Uterus (tissue), 4 donors: ENCODE measurements around the gene UGGT2. TPM values are rescaled to one million over a fixed set of nuclear protein-coding genes. Genes with fewer than 3 reads are reported as not detected.

Source experiments
- DNase-seq, 2 donors: peaks; one replicate each; pipeline ENCODE4 v3.0.0-alpha.2; 2019 to 2020
- H3K27ac ChIP-seq, 2 donors: fragments of 200-600 bp; sonication (generic); 1 replicate in 1 of 2; 2 replicates in 1 of 2; pipeline ENCODE4 v1.5.1; 2016 to 2018
- H3K27me3 ChIP-seq, 2 donors: fragments of 200-600 bp; sonication (generic); one replicate each; pipeline ENCODE4 v1.5.1; 2018 to 2019; ENCODE audit warnings: control low read depth in 1 of 2
- H3K36me3 ChIP-seq, 2 donors: fragments of 200-600 bp; sonication (generic); one replicate each; pipeline ENCODE4 v1.5.1; 2019; ENCODE audit warnings: control low read depth in 1 of 2
- H3K4me1 ChIP-seq, 2 donors: fragments of 200-600 bp; sonication (generic); one replicate each; pipeline ENCODE4 v1.5.1; 2018 to 2019; ENCODE audit warnings: control low read depth in 1 of 2
- H3K4me3 ChIP-seq, 2 donors: fragments of 200-600 bp; sonication (generic); 1 replicate in 1 of 2; 2 replicates in 1 of 2; pipeline ENCODE4 v1.5.1; 2018 to 2019; ENCODE audit warnings: mild to moderate bottlenecking in 1 of 2
- H3K9me3 ChIP-seq, 2 donors: fragments of 200-600 bp; sonication (generic); one replicate each; pipeline ENCODE4 v1.5.1; 2019; ENCODE audit warnings: control low read depth in 1 of 2
- CTCF ChIP-seq, 4 experiments: fragments of 200-600 bp in 2 of 4; fragments of 450-650 bp in 2 of 4; sonication (generic) in 2 of 4; IDR thresholded peaks; one replicate each; pipeline ENCODE4 v1.5.1; 2016 to 2019; ENCODE audit warnings: antibody characterized with exemption in 4 of 4, mild to moderate bottlenecking in 2 of 4, moderate library complexity in 1 of 4
- POLR2A ChIP-seq, 2 donors: fragments of 450-650 bp; IDR thresholded peaks; one replicate each; pipeline ENCODE4 v1.6.1; 2016; ENCODE audit warnings: antibody characterized with exemption in 2 of 2, mild to moderate bottlenecking in 1 of 2, moderate library complexity in 1 of 2
- intact Hi-C: fragments of 100-400 bp; cut with DNase I; formaldehyde crosslinking; loops from one replicate; pipeline ENCODE4 v1.15.1; 2023; ENCODE audit warnings: low total_unique reads
- total RNA-seq, 4 donors: library from RNA; depleted of rRNA in 3 of 4; stranded (reverse); fragments of >200 nt in 3 of 4; gene quantifications; one replicate each; pipeline versions ENCODE4 v1.1.0 to v1.2.4, GENCODE V29; 2014 to 2023
- donor health status: DM: yes; HTN: yes; CAD: no.

Gene UGGT2
- total RNA-seq, 4 donors from 2014 or later: 33.5 to 171 (median 116) TPM

- DNase-seq: no peak
- intact Hi-C loops: no loop called here
- no peak for TF ChIP-seq POLR2A (IDR thresholded peaks at IDR 0.05)
- no peak for TF ChIP-seq CTCF (IDR thresholded peaks at IDR 0.05)
Observed at GRCh38 chr13:95801825-95802224, 251.4 kb downstream of the UGGT2 start.

GRCh38 chr13:95800436-95800835 is 252.8 kb downstream of the UGGT2 start:
- TF ChIP-seq CTCF (IDR thresholded peaks at IDR 0.05): no peak
- intact Hi-C loops: no loop called here
- Histone ChIP-seq H3K27me3 (no peaks in the 10 kb centered on the region), H3K36me3 (no peaks in the 10 kb centered on the region), H3K27ac (no peak overlapping the region), H3K9me3 (no peaks in the 10 kb centered on the region), H3K4me1 (no peaks in the 10 kb centered on the region), H3K4me3 (no peak overlapping the region)
- no peak for DNase-seq

More at GRCh38 chr13:95801825-95802224, 251.4 kb downstream of the UGGT2 start:
- Histone ChIP-seq H3K36me3 (no peaks in the 10 kb centered on the region), H3K4me3 (no peak overlapping the region), H3K9me3 (peaks cover 0 to 3% of the 10 kb centered on the region in 2 donors), H3K4me1 (no peaks in the 10 kb centered on the region), H3K27me3 (no peaks in the 10 kb centered on the region), H3K27ac (no peak overlapping the region)

GRCh38 chr13:95797016-95797415 is 256.2 kb downstream of the UGGT2 start:
- Histone ChIP-seq H3K36me3 (no peaks in the 10 kb centered on the region), H3K4me1 (no peaks in the 10 kb centered on the region), H3K4me3 (no peak overlapping the region), H3K9me3 (no peaks in the 10 kb centered on the region), H3K27ac (no peak overlapping the region), H3K27me3 (no peaks in the 10 kb centered on the region)
- no peak for DNase-seq
- intact Hi-C loops: no loop called here
- TF ChIP-seq POLR2A (IDR thresholded peaks at IDR 0.05) (no peak), CTCF (IDR thresholded peaks at IDR 0.05) (no peak)

- H3K27ac ChIP-seq: no peak overlapping the region
- H3K4me3 ChIP-seq: no peak overlapping the region
- no peaks in the 10 kb centered on the region for H3K36me3 ChIP-seq
- H3K4me1 ChIP-seq: no peaks in the 10 kb centered on the region
- no peak for DNase-seq
- intact Hi-C loops: no loop called here
- no peaks in the 10 kb centered on the region for H3K27me3 ChIP-seq
- H3K9me3 ChIP-seq: no peaks in the 10 kb centered on the region
- TF ChIP-seq CTCF (IDR thresholded peaks at IDR 0.05) (no peak), POLR2A (IDR thresholded peaks at IDR 0.05) (no peak)
Observed at GRCh38 chr13:95793781-95794180, 259.4 kb downstream of the UGGT2 start.

- no peaks in the 10 kb centered on the region for H3K9me3 ChIP-seq
- H3K36me3 ChIP-seq: no peaks in the 10 kb centered on the region
- intact Hi-C loops: no loop called here
- no peak overlapping the region for H3K4me3 ChIP-seq
- no peak overlapping the region for H3K27ac ChIP-seq
- no peak for TF ChIP-seq POLR2A (IDR thresholded peaks at IDR 0.05)
- no peak for TF ChIP-seq CTCF (IDR thresholded peaks at IDR 0.05)
- no peaks in the 10 kb centered on the region for H3K27me3 ChIP-seq
- DNase-seq: no peak
- no peaks in the 10 kb centered on the region for H3K4me1 ChIP-seq
Observed at GRCh38 chr13:95793018-95793555, 260.1 kb downstream of the UGGT2 start.
